ENCODE measurements around the gene LRCH3.
"Not testable (repeated sequence)": the region's sequence is repeated elsewhere in the genome, so short reads cannot be mapped to it uniquely, and the experiment has no call there.

Gene LRCH3

DNA sequence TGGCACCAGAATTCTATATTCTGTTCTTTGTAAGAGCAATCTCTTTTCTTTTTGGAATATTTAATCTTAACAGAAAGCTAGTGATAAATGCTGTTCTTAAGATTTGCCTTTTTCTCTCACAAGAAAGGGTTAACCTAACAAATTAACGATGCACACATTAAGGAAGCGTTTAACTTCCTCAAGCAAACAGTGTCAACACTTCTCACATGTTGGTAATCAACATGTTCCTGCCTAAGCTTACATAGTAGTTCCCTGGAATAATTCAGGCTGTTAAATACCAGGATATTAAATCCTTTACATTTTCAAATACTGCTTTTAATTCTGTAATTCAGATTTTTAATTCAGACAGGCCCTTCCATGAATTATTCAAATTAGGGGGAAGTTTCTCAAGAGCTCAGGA, 91.5 kb downstream of the LRCH3 start:
- Histone ChIP-seq H3K23ac (ENCODE audit: low read length) (no peak overlapping the region), H3K27ac (ENCODE audit: low read depth, low read length) (no peak overlapping the region), H3K4ac (ENCODE audit: low read depth, low read length) (no peak overlapping the region), H3K9me3 (ENCODE audit: insufficient read depth, low read depth, low read length) (no peaks in the 10 kb centered on the region), H2AK5ac (ENCODE audit: low read length) (no peak overlapping the region), H3K36me3 (ENCODE audit: control insufficient read depth in 1 of 2, insufficient read depth in 2 of 2, low read length in 2 of 2) (peaks cover 7 to 22% of the 10 kb centered on the region in 2 experiments), H3K27me3 (ENCODE audit: insufficient read depth, low read length) (no peaks in the 10 kb centered on the region), H2BK5ac (ENCODE audit: low read depth, low read length, poor library complexity) (no peak overlapping the region), H2BK120ac (ENCODE audit: insufficient read depth, low read length, poor library complexity) (no peak overlapping the region), H4K12ac (ENCODE audit: low read depth, low read length) (no peak overlapping the region), H4K8ac (ENCODE audit: low read depth, low read length) (no peak overlapping the region), H2BK12ac (ENCODE audit: low read length) (no peak overlapping the region), H2AFZ (ENCODE audit: insufficient read depth, low read length, poor library complexity) (no peak overlapping the region), H3K4me1 (ENCODE audit: control insufficient read depth in 1 of 2, insufficient read depth in 2 of 2, low read length in 2 of 2) (no peaks in the 10 kb centered on the region), H4K91ac (ENCODE audit: low read depth, low read length) (no peak overlapping the region), H3K79me1 (ENCODE audit: low read length) (no peaks in the 10 kb centered on the region), H3K18ac (ENCODE audit: low read length) (no peak overlapping the region), H3K4me3 (ENCODE audit: low read depth, low read length) (no peak overlapping the region), H3K14ac (ENCODE audit: low read length) (no peak overlapping the region), H3K79me2 (ENCODE audit: control insufficient read depth, insufficient read depth, low read length, poor library complexity) (no peaks in the 10 kb centered on the region), H3K4me2 (ENCODE audit: low read length) (no peak overlapping the region), H3K9ac (ENCODE audit: low read length) (no peak overlapping the region)
- DNase-seq = no peak
- no CpG with 5 or more reads among the region's 2 CpGs for WGBS (ENCODE audit: extremely low coverage, insufficient coverage, insufficient read length)

DNA sequence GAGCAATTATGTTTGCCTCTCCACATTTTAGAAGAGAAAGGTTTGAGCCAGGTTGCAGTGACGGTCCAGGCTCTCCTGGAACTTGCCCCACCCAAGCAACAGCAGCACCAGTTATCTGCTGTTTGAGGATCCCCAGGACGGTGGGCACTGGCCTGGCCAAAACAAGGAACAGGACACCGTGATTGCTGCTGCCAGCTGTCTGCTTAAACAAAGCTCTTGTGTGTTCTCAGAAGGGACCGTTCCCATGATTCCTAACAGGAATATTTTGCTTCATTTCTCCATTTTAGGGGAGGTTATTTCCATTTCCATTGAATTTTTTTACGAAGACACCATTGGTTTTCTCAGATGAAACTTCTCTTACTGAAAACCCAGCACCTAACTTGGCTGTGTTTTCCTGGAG, 92.5 kb downstream of the LRCH3 start:
- no CpG with 5 or more reads among the region's 5 CpGs for WGBS (ENCODE audit: extremely low coverage, insufficient coverage, insufficient read length)
- Histone ChIP-seq H3K4me3 (ENCODE audit: low read depth, low read length) (no peak overlapping the region), H3K4ac (ENCODE audit: low read depth, low read length) (no peak overlapping the region), H2AK5ac (ENCODE audit: low read length) (no peak overlapping the region), H3K9me3 (ENCODE audit: insufficient read depth, low read depth, low read length) (no peaks in the 10 kb centered on the region), H4K91ac (ENCODE audit: low read depth, low read length) (no peak overlapping the region), H3K4me2 (ENCODE audit: low read length) (no peak overlapping the region), H3K14ac (ENCODE audit: low read length) (no peak overlapping the region), H3K79me2 (ENCODE audit: control insufficient read depth, insufficient read depth, low read length, poor library complexity) (no peaks in the 10 kb centered on the region), H3K36me3 (ENCODE audit: control insufficient read depth in 1 of 2, insufficient read depth in 2 of 2, low read length in 2 of 2) (peaks cover 7 to 14% of the 10 kb centered on the region in 2 experiments), H3K27me3 (ENCODE audit: insufficient read depth, low read length) (no peaks in the 10 kb centered on the region), H3K9ac (ENCODE audit: low read length) (no peak overlapping the region), H4K12ac (ENCODE audit: low read depth, low read length) (no peak overlapping the region), H3K79me1 (ENCODE audit: low read length) (no peaks in the 10 kb centered on the region), H2BK12ac (ENCODE audit: low read length) (no peak overlapping the region), H2AFZ (ENCODE audit: insufficient read depth, low read length, poor library complexity) (no peak overlapping the region), H2BK5ac (ENCODE audit: low read depth, low read length, poor library complexity) (no peak overlapping the region), H2BK120ac (ENCODE audit: insufficient read depth, low read length, poor library complexity) (no peak overlapping the region), H3K23ac (ENCODE audit: low read length) (no peak overlapping the region), H3K4me1 (ENCODE audit: control insufficient read depth in 1 of 2, insufficient read depth in 2 of 2, low read length in 2 of 2) (peaks cover 0 to 3% of the 10 kb centered on the region in 2 experiments), H4K8ac (ENCODE audit: low read depth, low read length) (no peak overlapping the region), H3K18ac (ENCODE audit: low read length) (no peak overlapping the region), H3K27ac (ENCODE audit: low read depth, low read length) (no peak overlapping the region)
- no peak for DNase-seq

DNA sequence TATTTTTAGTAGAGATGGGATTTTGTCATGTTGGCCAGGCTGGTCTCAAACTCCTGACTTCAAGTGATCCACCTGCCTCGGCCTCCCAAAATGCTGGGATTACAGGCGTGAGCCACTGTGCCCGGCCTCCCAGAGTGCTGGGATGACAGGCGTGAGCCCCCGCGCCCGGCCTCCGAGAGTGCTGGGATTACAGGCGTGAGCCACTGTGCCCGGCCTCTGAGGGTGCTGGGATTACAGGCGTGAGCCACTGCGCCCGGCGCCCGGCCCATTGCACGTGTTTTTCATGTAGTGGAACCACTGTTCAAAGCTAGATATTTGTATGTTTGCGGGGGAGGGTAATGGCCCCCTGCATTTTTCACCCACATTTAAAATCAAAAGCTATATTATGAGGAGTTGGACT, 93.3 kb downstream of the LRCH3 start:
- WGBS (ENCODE audit: extremely low coverage, insufficient coverage, insufficient read length) = no CpG with 5 or more reads among the region's 17 CpGs
- H3K4me3 ChIP-seq (ENCODE audit: low read depth, low read length); H3K27ac ChIP-seq (ENCODE audit: low read depth, low read length); H3K27me3 ChIP-seq (ENCODE audit: insufficient read depth, low read length); H3K4me1 ChIP-seq (ENCODE audit: control insufficient read depth in 1 of 2, insufficient read depth in 2 of 2, low read length in 2 of 2); H4K91ac ChIP-seq (ENCODE audit: low read depth, low read length); H3K79me1 ChIP-seq (ENCODE audit: low read length); H2AK5ac ChIP-seq (ENCODE audit: low read length); H2BK5ac ChIP-seq (ENCODE audit: low read depth, low read length, poor library complexity); H2BK120ac ChIP-seq (ENCODE audit: insufficient read depth, low read length, poor library complexity); DNase-seq; H3K14ac ChIP-seq (ENCODE audit: low read length); H2BK12ac ChIP-seq (ENCODE audit: low read length); H4K12ac ChIP-seq (ENCODE audit: low read depth, low read length); H3K4ac ChIP-seq (ENCODE audit: low read depth, low read length); H3K23ac ChIP-seq (ENCODE audit: low read length); H4K8ac ChIP-seq (ENCODE audit: low read depth, low read length); H3K4me2 ChIP-seq (ENCODE audit: low read length); H3K18ac ChIP-seq (ENCODE audit: low read length); H3K9me3 ChIP-seq (ENCODE audit: insufficient read depth, low read depth, low read length); H3K79me2 ChIP-seq (ENCODE audit: control insufficient read depth, insufficient read depth, low read length, poor library complexity); H3K9ac ChIP-seq (ENCODE audit: low read length); H2AFZ ChIP-seq (ENCODE audit: insufficient read depth, low read length, poor library complexity): not testable (repeated sequence)
- peaks cover 7 to 13% of the 10 kb centered on the region in 2 experiments for H3K36me3 ChIP-seq (ENCODE audit: control insufficient read depth in 1 of 2, insufficient read depth in 2 of 2, low read length in 2 of 2)

DNA sequence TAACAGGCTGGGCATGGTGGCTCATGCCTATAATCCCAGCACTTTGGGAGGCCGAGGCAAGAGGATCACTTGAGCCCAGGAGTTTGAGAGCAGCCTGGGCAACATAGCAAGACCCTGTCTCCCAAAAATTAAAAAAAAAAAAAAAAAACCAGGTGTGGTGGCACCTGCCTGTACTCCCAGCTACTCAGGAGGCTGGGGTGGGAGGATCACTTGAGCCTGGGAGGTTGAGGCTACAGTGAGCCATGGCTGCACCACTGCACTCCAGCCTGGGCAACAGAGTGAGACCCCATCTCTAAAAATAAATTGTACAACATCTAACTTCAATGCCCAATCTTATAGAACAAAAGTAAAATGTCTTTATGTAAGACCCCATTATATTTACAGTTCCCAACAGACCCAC, 95.0 kb downstream of the LRCH3 start:
- H3K79me1 ChIP-seq (ENCODE audit: low read length); H3K27ac ChIP-seq (ENCODE audit: low read depth, low read length); H3K27me3 ChIP-seq (ENCODE audit: insufficient read depth, low read length); H3K79me2 ChIP-seq (ENCODE audit: control insufficient read depth, insufficient read depth, low read length, poor library complexity); H3K4ac ChIP-seq (ENCODE audit: low read depth, low read length); H3K23ac ChIP-seq (ENCODE audit: low read length); H3K9ac ChIP-seq (ENCODE audit: low read length); H4K91ac ChIP-seq (ENCODE audit: low read depth, low read length); H3K4me3 ChIP-seq (ENCODE audit: low read depth, low read length); H2AFZ ChIP-seq (ENCODE audit: insufficient read depth, low read length, poor library complexity); H3K14ac ChIP-seq (ENCODE audit: low read length); H2BK120ac ChIP-seq (ENCODE audit: insufficient read depth, low read length, poor library complexity); H4K12ac ChIP-seq (ENCODE audit: low read depth, low read length); H2AK5ac ChIP-seq (ENCODE audit: low read length); H2BK5ac ChIP-seq (ENCODE audit: low read depth, low read length, poor library complexity); H2BK12ac ChIP-seq (ENCODE audit: low read length); H4K8ac ChIP-seq (ENCODE audit: low read depth, low read length); DNase-seq; H3K9me3 ChIP-seq (ENCODE audit: insufficient read depth, low read depth, low read length); H3K18ac ChIP-seq (ENCODE audit: low read length); H3K4me2 ChIP-seq (ENCODE audit: low read length); H3K36me3 ChIP-seq (ENCODE audit: control insufficient read depth in 1 of 2, insufficient read depth in 2 of 2, low read length in 2 of 2): not testable (repeated sequence)
- H3K4me1 ChIP-seq (ENCODE audit: control insufficient read depth in 1 of 2, insufficient read depth in 2 of 2, low read length in 2 of 2) = peaks cover 3 to 12% of the 10 kb centered on the region in 2 experiments
- no CpG with 5 or more reads among the region's 1 CpG for WGBS (ENCODE audit: extremely low coverage, insufficient coverage, insufficient read length)

Data from trophoblast cell (in vitro differentiated cells and primary cell).